Measurements from ENCODE around the gene FIGNL2.

- TF ChIP-seq CTCF (IDR thresholded peaks at IDR 0.05) (no peak), POLR2A (IDR thresholded peaks at IDR 0.05) (no peak), POLR2AphosphoS5 (IDR thresholded peaks at IDR 0.05) (no peak)
Observed at GRCh38 chr12:51869496-51869865, 21.0 kb upstream of the FIGNL2 start.

Measured in upper lobe of left lung (tissue), 4 donors.